GM23338 (cell line): ENCODE data around the gene MVP. TPM values are rescaled to one million over a fixed set of nuclear protein-coding genes. Genes with fewer than 3 reads are reported as not detected.
"Not testable (repeated sequence)": the region's sequence is repeated elsewhere in the genome, so short reads cannot be mapped to it uniquely, and the experiment has no call there.

Experiments used
- ATAC-seq: fragments of 200-7000 bp; cut with Tn5 transposase; 3 replicates; pipeline ENCODE4 v1.9.1; 2020
- DNase-seq: peaks from one replicate; pipeline ENCODE4 v3.0.0-alpha.2; 2015; ENCODE audit warnings: low spot score
- H2AFZ ChIP-seq: fragments of 200-600 bp; sonication (generic); 2 replicates; pipeline ENCODE4 v1.8.0; 2016; ENCODE audit warnings: antibody characterized with exemption, mild to moderate bottlenecking, moderate library complexity
- H3F3A ChIP-seq: fragments of 200-600 bp; sonication (generic); replicated peaks from 2 replicates; pipeline ENCODE4 v1.8.0; 2017; ENCODE audit warnings: antibody characterized with exemption, mixed run types, low read depth
- H3K27ac ChIP-seq: fragments of 200-600 bp; sonication (generic); 2 replicates; pipeline ENCODE4 v1.6.1; 2016; ENCODE audit warnings: low read depth
- H3K27me3 ChIP-seq: fragments of 200-600 bp; sonication (generic); 2 replicates; pipeline ENCODE4 v1.8.0; 2016; ENCODE audit warnings: mild to moderate bottlenecking, mixed run types, moderate library complexity; ENCODE audit not compliant: insufficient read depth
- H3K36me3 ChIP-seq: fragments of 200-600 bp; sonication (generic); 2 replicates; pipeline ENCODE4 v1.8.0; 2016; ENCODE audit warnings: mild to moderate bottlenecking; ENCODE audit not compliant: insufficient read depth
- H3K4me1 ChIP-seq: fragments of 200-600 bp; sonication (generic); 2 replicates; pipeline ENCODE4 v1.8.0; 2016; ENCODE audit warnings: mild to moderate bottlenecking, moderate library complexity; ENCODE audit not compliant: insufficient read depth
- H3K4me2 ChIP-seq: fragments of 200-600 bp; sonication (generic); 2 replicates; pipeline ENCODE4 v1.7.1; 2017; ENCODE audit warnings: mixed run types
- H3K4me3 ChIP-seq: fragments of 200-600 bp; sonication (generic); 2 replicates; pipeline ENCODE4 v1.6.1; 2016; ENCODE audit warnings: mixed run types
- H3K79me2 ChIP-seq: fragments of 200-600 bp; sonication (generic); replicated peaks from 2 replicates; pipeline ENCODE4 v1.8.0; 2017; ENCODE audit warnings: mild to moderate bottlenecking; ENCODE audit not compliant: insufficient read depth
- H3K9me2 ChIP-seq: fragments of 200-600 bp; sonication (generic); 2 replicates; pipeline ENCODE4 v1.8.0; 2017; ENCODE audit not compliant: insufficient read depth
- H4K20me1 ChIP-seq: fragments of 200-600 bp; sonication (generic); replicated peaks from 2 replicates; pipeline ENCODE4 v1.8.0; 2017; ENCODE audit warnings: mild to moderate bottlenecking; ENCODE audit not compliant: insufficient read depth
- H3K27ac Mint-ChIP-seq: 2 replicates; pipeline ENCODE4 v1.8.0; 2020; ENCODE audit warnings: inconsistent platforms, mild to moderate bottlenecking, moderate library complexity, mixed read lengths
- H3K27me3 Mint-ChIP-seq: 3 replicates; pipeline ENCODE4 v1.8.0; 2022; ENCODE audit warnings: low read depth, mild to moderate bottlenecking, moderate library complexity, mixed read lengths, inconsistent platforms; ENCODE audit not compliant: insufficient read depth, poor library complexity
- H3K36me3 Mint-ChIP-seq: 3 replicates; pipeline ENCODE4 v1.8.0; 2021; ENCODE audit warnings: low read depth, mild to moderate bottlenecking, inconsistent platforms, moderate library complexity, mixed read lengths
- H3K4me1 Mint-ChIP-seq: 3 replicates; pipeline ENCODE4 v1.8.0; 2020; ENCODE audit warnings: mild to moderate bottlenecking, inconsistent platforms, mixed read lengths
- H3K4me3 Mint-ChIP-seq: 3 replicates; pipeline ENCODE4 v1.8.0; 2021; ENCODE audit warnings: moderate library complexity, mild to moderate bottlenecking, inconsistent platforms, mixed read lengths
- H3K9me3 Mint-ChIP-seq: 3 replicates; pipeline ENCODE4 v1.8.0; 2020; ENCODE audit warnings: moderate library complexity, mild to moderate bottlenecking, inconsistent platforms, mixed read lengths
- CREB1 ChIP-seq: fragments of 250-450 bp; sonication (Bioruptor Pico); IDR thresholded peaks from 2 replicates; pipeline ENCODE4 v1.5.0; 2020; ENCODE audit warnings: low read depth, mild to moderate bottlenecking, moderate library complexity
- EZH2 ChIP-seq: fragments of 200-600 bp; sonication (generic); IDR thresholded peaks from one replicate; pipeline ENCODE4 v1.8.0; 2017; ENCODE audit warnings: antibody characterized with exemption, mild to moderate bottlenecking, low read depth; ENCODE audit not compliant: unreplicated experiment
- EZH2phosphoT487 ChIP-seq: fragments of 200-600 bp; sonication (generic); IDR thresholded peaks from one replicate; pipeline ENCODE4 v1.8.1; 2018; ENCODE audit warnings: antibody characterized with exemption; ENCODE audit not compliant: unreplicated experiment
- JUNB ChIP-seq: IDR thresholded peaks from one replicate; pipeline ENCODE4 v1.6.1; 2016; ENCODE audit warnings: antibody characterized with exemption; ENCODE audit not compliant: unreplicated experiment
- POLR2AphosphoS5 ChIP-seq: IDR thresholded peaks from 2 replicates; pipeline ENCODE4 v1.6.1; 2016; ENCODE audit warnings: antibody characterized with exemption, low read depth
- STAT1 ChIP-seq: IDR thresholded peaks from one replicate; pipeline ENCODE4 v1.6.1; 2016; ENCODE audit warnings: antibody characterized with exemption; ENCODE audit not compliant: unreplicated experiment
- ZNF114 ChIP-seq: fragments of 250-450 bp; sonication (Bioruptor Pico); IDR thresholded peaks from 2 replicates; pipeline ENCODE4 v1.5.0; 2020; ENCODE audit warnings: mild to moderate bottlenecking, moderate library complexity
- ZNF331 ChIP-seq: fragments of 250-450 bp; sonication (Bioruptor Pico); IDR thresholded peaks from 2 replicates; pipeline ENCODE4 v1.5.0; 2020; ENCODE audit warnings: low read depth, mild to moderate bottlenecking, moderate library complexity
- polyA plus RNA-seq: library from polyadenylated mRNA; unstranded; fragments of >200 nt; fragmentation: Nextera tagmentation; extraction: Ambion mirVana; gene quantifications from 2 replicates; pipeline ENCODE4 v1.2.1, GENCODE V29; 2016
- total RNA-seq: library from RNA; depleted of rRNA; stranded (reverse); fragments of >200 nt; shearing (Covaris generic); gene quantifications from 2 replicates; pipeline ENCODE4 v1.2.3, GENCODE V29; 2014
- TF ChIP-seq, protein P1 (sequence below): IDR thresholded peaks from 2 replicates; pipeline ENCODE4 v1.6.1; 2016; ENCODE audit warnings: antibody characterized with exemption
- TF ChIP-seq, protein P2 (sequence below): IDR thresholded peaks from one replicate; pipeline ENCODE4 v1.6.1; 2018; ENCODE audit warnings: antibody characterized with exemption; ENCODE audit not compliant: unreplicated experiment
- TF ChIP-seq, protein P3 (sequence below), 2 experiments: fragments of 200-600 bp in 1 of 2; sonication (generic) in 1 of 2; conservative IDR thresholded peaks; 2 replicates each; pipeline versions ENCODE4 v1.5.1 to v1.6.1; 2016 to 2017; ENCODE audit warnings: antibody characterized with exemption in 2 of 2, low read depth in 2 of 2, mild to moderate bottlenecking in 2 of 2, moderate library complexity in 1 of 2

Gene MVP
- total and polyA plus RNA-seq, 2 experiments from 2014 or later: 1.4 to 3.7 TPM

DNA sequence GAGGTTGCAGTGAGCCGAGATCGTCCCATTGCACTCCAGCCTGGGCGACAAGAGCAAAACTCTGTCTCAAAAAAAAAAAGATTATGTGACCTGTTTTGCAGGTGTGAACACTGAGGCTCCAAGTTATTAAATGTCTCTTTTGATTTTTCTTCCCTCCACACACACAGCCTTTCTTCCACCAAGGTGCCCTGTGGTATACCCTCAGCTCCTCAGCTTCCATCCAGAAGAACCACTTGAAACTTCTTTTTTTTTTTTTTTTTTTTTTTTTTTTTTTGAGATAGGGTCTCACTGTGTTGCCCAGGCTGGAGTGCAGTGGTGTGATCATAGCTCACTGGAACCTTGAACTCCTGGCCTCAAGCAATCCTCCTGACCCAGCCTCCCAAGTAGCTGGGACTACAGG lies 69.1 kb downstream of the MVP start:
- not testable (repeated sequence) for H2AFZ ChIP-seq, H3K4me3 ChIP-seq, H3K4me2 ChIP-seq, H3K79me2 ChIP-seq, H3K4me3 Mint-ChIP-seq, DNase-seq, H3K4me1 ChIP-seq, H3K27me3 Mint-ChIP-seq, H4K20me1 ChIP-seq, H3K36me3 ChIP-seq, H3K27ac Mint-ChIP-seq, H3K4me1 Mint-ChIP-seq, ATAC-seq, H3F3A ChIP-seq, H3K27ac ChIP-seq, H3K9me3 Mint-ChIP-seq, H3K9me2 ChIP-seq, H3K27me3 ChIP-seq
- H3K36me3 Mint-ChIP-seq: peaks cover 11% of the 10 kb centered on the region

DNA sequence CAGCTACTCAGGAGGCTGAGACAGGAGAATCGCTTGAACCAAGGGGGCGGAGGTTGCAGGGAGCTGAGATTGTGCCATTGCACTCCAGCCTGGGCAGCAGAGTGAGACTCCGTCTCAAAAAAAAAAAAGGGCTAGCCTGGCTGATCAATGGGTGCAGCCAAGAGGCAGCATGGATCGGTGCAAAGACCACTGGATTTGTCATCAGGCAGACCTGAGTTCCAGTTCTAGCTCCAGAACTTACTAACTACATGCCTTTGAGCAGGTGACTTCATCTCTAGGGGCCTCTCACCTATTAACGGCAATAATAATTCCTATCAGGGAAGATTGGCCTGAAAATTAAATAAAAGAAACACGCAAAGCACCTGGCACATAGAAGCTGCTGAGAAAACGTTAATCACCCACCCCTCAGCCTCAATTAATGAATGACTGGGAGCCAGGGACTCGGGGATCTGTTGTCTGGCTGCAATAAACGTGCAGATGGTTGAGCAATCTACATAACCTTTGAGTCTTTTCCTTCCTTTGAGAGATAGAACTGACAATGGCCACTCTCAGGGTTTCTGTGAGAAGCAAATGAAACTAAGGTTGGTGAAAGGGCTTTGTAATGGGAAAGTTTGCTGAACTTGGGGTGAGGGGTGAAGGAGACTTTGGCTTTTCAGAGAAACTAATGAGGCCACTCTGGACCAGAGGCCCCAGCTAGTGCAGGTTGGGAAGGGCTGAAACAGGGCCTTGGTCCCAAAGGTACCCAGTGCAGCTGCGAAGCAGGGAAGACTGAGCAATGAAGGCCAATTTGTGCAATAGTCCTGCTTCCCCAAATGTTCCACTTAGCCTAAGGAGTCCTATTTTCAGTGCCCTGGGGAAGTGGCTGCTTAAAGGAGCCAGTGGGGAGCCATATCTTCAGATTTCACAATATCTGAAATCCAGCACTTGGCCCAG lies 71.5 kb downstream of the MVP start:
- Histone ChIP-seq H3K9me2 (no peaks in the 10 kb centered on the region), H3K4me2 (no peak overlapping the region), H3K27ac (peak overlapping the region; percentile 45; the same call in 1 of the 2 replicates), H3K36me3 (0 out of 2 replicates have a peak, but pooled peaks cover 2% of the 10 kb centered on the region), H3K79me2 (no peaks in the 10 kb centered on the region), H2AFZ (no peak overlapping the region), H3F3A (no peaks in the 10 kb centered on the region), H3K27me3 (no peaks in the 10 kb centered on the region), H3K4me3 (no peak overlapping the region), H3K4me1 (no peaks in the 10 kb centered on the region), H4K20me1 (no peaks in the 10 kb centered on the region; the same call in 1 of the 2 replicates)
- no peaks in the 10 kb centered on the region for H3K27me3 Mint-ChIP-seq
- H3K4me1 Mint-ChIP-seq: peaks cover 4% of the 10 kb centered on the region; the same call in 1 of the 3 replicates
- no peak overlapping the region for H3K4me3 Mint-ChIP-seq
- ATAC-seq: no peak
- DNase-seq: no peak
- peaks cover 3% of the 10 kb centered on the region for H3K36me3 Mint-ChIP-seq
- H3K27ac Mint-ChIP-seq: peak overlapping the region; percentile 5; the same call in 1 of the 2 replicates
- TF ChIP-seq, protein P1, sequence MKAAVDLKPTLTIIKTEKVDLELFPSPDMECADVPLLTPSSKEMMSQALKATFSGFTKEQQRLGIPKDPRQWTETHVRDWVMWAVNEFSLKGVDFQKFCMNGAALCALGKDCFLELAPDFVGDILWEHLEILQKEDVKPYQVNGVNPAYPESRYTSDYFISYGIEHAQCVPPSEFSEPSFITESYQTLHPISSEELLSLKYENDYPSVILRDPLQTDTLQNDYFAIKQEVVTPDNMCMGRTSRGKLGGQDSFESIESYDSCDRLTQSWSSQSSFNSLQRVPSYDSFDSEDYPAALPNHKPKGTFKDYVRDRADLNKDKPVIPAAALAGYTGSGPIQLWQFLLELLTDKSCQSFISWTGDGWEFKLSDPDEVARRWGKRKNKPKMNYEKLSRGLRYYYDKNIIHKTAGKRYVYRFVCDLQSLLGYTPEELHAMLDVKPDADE: no peak
- TF ChIP-seq, protein P2, sequence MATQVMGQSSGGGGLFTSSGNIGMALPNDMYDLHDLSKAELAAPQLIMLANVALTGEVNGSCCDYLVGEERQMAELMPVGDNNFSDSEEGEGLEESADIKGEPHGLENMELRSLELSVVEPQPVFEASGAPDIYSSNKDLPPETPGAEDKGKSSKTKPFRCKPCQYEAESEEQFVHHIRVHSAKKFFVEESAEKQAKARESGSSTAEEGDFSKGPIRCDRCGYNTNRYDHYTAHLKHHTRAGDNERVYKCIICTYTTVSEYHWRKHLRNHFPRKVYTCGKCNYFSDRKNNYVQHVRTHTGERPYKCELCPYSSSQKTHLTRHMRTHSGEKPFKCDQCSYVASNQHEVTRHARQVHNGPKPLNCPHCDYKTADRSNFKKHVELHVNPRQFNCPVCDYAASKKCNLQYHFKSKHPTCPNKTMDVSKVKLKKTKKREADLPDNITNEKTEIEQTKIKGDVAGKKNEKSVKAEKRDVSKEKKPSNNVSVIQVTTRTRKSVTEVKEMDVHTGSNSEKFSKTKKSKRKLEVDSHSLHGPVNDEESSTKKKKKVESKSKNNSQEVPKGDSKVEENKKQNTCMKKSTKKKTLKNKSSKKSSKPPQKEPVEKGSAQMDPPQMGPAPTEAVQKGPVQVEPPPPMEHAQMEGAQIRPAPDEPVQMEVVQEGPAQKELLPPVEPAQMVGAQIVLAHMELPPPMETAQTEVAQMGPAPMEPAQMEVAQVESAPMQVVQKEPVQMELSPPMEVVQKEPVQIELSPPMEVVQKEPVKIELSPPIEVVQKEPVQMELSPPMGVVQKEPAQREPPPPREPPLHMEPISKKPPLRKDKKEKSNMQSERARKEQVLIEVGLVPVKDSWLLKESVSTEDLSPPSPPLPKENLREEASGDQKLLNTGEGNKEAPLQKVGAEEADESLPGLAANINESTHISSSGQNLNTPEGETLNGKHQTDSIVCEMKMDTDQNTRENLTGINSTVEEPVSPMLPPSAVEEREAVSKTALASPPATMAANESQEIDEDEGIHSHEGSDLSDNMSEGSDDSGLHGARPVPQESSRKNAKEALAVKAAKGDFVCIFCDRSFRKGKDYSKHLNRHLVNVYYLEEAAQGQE: no peak
- TF ChIP-seq JUNB (no peak), EZH2 (no peak), CREB1 (CRISPR knock-in tag) (no peak), ZNF114 (CRISPR knock-in tag) (no peak), POLR2AphosphoS5 (no peak), EZH2phosphoT487 (no peak), STAT1 (no peak), ZNF331 (CRISPR knock-in tag) (no peak)
- TF ChIP-seq, protein P3, sequence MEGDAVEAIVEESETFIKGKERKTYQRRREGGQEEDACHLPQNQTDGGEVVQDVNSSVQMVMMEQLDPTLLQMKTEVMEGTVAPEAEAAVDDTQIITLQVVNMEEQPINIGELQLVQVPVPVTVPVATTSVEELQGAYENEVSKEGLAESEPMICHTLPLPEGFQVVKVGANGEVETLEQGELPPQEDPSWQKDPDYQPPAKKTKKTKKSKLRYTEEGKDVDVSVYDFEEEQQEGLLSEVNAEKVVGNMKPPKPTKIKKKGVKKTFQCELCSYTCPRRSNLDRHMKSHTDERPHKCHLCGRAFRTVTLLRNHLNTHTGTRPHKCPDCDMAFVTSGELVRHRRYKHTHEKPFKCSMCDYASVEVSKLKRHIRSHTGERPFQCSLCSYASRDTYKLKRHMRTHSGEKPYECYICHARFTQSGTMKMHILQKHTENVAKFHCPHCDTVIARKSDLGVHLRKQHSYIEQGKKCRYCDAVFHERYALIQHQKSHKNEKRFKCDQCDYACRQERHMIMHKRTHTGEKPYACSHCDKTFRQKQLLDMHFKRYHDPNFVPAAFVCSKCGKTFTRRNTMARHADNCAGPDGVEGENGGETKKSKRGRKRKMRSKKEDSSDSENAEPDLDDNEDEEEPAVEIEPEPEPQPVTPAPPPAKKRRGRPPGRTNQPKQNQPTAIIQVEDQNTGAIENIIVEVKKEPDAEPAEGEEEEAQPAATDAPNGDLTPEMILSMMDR (conservative IDR thresholded peaks at IDR 0.05; ENCODE audit: low read depth in 2 of 2): no peak
- H3K9me3 Mint-ChIP-seq: no peaks in the 10 kb centered on the region
